ENCODE measurements around the gene MRPL53. TPM values are rescaled to one million over a fixed set of nuclear protein-coding genes. Genes with fewer than 3 reads are reported as not detected.

Gene MRPL53
- total and polyA plus RNA-seq, 9 of the 15 experiments (the other 6 are each of a cell fraction or from before 2014, with no cell fraction given), result 11.5 to 87.9 (median 41.1) TPM

GRCh38 chr2:74507926-74508520, 35.5 kb upstream of the MRPL53 start (continued):
- TF ChIP-seq ZNF318 (IDR thresholded peaks at IDR 0.05; ENCODE audit: borderline replicate concordance in 1 of 2, low read depth in 1 of 2) (no peak), AFF4 (CRISPR knock-in tag; IDR thresholded peaks at IDR 0.05) (no peak), SP1 (CRISPR knock-in tag; IDR thresholded peaks at IDR 0.05) (no peak), FOSL1 (tag; conservative IDR thresholded peaks at IDR 0.05) (no peak), NFRKB (IDR thresholded peaks at IDR 0.05; ENCODE audit: low read depth) (peak; percentile 62; the same call in 1 of the 2 replicates), FOS (IDR thresholded peaks at IDR 0.05; ENCODE audit: extremely low read depth, insufficient read length) (no peak)
- TF ChIP-seq, protein P1, sequence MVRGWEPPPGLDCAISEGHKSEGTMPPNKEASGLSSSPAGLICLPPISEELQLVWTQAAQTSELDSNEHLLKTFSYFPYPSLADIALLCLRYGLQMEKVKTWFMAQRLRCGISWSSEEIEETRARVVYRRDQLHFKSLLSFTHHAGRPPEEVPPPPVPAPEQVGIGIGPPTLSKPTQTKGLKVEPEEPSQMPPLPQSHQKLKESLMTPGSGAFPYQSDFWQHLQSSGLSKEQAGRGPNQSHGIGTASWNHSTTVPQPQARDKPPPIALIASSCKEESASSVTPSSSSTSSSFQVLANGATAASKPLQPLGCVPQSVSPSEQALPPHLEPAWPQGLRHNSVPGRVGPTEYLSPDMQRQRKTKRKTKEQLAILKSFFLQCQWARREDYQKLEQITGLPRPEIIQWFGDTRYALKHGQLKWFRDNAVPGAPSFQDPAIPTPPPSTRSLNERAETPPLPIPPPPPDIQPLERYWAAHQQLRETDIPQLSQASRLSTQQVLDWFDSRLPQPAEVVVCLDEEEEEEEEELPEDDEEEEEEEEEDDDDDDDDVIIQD (CRISPR knock-in tag; IDR thresholded peaks at IDR 0.05), result no peak
- TF ChIP-seq, protein P2, sequence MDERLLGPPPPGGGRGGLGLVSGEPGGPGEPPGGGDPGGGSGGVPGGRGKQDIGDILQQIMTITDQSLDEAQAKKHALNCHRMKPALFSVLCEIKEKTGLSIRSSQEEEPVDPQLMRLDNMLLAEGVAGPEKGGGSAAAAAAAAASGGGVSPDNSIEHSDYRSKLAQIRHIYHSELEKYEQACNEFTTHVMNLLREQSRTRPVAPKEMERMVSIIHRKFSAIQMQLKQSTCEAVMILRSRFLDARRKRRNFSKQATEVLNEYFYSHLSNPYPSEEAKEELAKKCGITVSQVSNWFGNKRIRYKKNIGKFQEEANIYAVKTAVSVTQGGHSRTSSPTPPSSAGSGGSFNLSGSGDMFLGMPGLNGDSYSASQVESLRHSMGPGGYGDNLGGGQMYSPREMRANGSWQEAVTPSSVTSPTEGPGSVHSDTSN (CRISPR knock-in tag; IDR thresholded peaks at IDR 0.05; ENCODE audit: low read depth), result no peak
- TF ChIP-seq, protein P2 (tag; conservative IDR thresholded peaks at IDR 0.05; ENCODE audit: low read depth), result no peak
